IPS DF 6.9 (cell line): Measurements from ENCODE around the gene SH2D2A.
A peak's percentile ranks its signal among the peaks of the same experiment; 100 is the strongest.

ENCODE experiments used
- DNase-seq: peaks from one replicate; pipeline ENCODE4 v3.0.0-alpha.2; 2013; ENCODE audit warnings: low read depth, low spot score
- H3K27ac ChIP-seq: one replicate; pipeline ENCODE4 v1.5.1; 2013; ENCODE audit warnings: low read length, control low read depth
- H3K27me3 ChIP-seq: 2 replicates; pipeline ENCODE4 v1.6.1; 2013; ENCODE audit warnings: mild to moderate bottlenecking, low read length; ENCODE audit not compliant: control insufficient read depth, insufficient read depth
- H3K36me3 ChIP-seq: 2 replicates; pipeline ENCODE4 v1.6.1; 2013; ENCODE audit warnings: low read length; ENCODE audit not compliant: control insufficient read depth, insufficient read depth
- H3K4me1 ChIP-seq: 2 replicates; pipeline ENCODE4 v1.6.1; 2013; ENCODE audit warnings: low read length; ENCODE audit not compliant: control insufficient read depth, insufficient read depth
- H3K4me3 ChIP-seq: 2 replicates; pipeline ENCODE4 v1.5.1; 2013; ENCODE audit warnings: mild to moderate bottlenecking, low read length
- H3K9me3 ChIP-seq: 2 replicates; pipeline ENCODE4 v1.6.1; 2013; ENCODE audit warnings: low read length, inconsistent platforms; ENCODE audit not compliant: control insufficient read depth, insufficient read depth
- WGBS: extraction: QIAGEN DNeasy Blood & Tissue Kit; methylation state at CpG from one replicate; pipeline ENCODE4 v1.1.7; 2013; ENCODE audit warnings: mixed read lengths, missing lambda C conversion rate; ENCODE audit not compliant: insufficient read length, insufficient coverage; 5-methylcytosine and 5-hydroxymethylcytosine counted together

SH2D2A gene

DNA sequence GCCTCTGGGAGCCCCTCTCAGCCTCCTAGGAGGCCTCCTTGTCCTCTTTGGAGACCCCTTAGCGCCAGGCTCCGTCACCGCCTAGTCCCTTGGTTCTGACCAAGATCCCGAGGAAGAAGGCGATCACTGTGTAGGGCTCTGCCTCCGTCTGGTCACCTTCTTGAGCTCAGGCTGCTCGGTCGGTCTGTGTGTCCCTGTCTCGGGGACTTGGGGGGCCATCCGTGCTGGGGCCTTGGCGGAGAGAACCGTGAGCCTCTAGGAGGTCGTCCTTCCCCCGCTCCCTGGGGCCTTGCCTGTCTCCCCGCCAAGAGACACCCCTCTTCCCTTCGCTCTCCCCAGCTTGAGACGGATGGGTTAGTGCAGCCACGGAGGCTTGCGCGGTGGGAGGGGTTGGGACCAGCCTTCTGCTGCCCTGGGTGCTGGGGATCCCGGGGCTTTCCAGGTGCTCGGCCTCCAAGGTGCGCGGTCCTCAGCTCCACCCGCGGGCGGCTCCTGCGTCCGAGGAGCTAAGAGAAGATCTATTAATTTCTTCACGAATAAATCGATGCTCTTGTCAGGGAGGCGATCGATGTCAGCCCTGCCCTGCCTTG is 43.0 kb upstream of the SH2D2A start:
- no peaks in the 10 kb centered on the region for H3K9me3 ChIP-seq
- H3K4me3 ChIP-seq: no peak overlapping the region
- WGBS: no CpG with 5 or more reads among the region's 33 CpGs
- no peaks in the 10 kb centered on the region for H3K36me3 ChIP-seq
- no peak overlapping the region for H3K27ac ChIP-seq
- no peak for DNase-seq
- H3K4me1 ChIP-seq: peaks cover 2% of the 10 kb centered on the region; the same call in 1 of the 2 replicates
- H3K27me3 ChIP-seq: peaks cover 77% of the 10 kb centered on the region

DNA sequence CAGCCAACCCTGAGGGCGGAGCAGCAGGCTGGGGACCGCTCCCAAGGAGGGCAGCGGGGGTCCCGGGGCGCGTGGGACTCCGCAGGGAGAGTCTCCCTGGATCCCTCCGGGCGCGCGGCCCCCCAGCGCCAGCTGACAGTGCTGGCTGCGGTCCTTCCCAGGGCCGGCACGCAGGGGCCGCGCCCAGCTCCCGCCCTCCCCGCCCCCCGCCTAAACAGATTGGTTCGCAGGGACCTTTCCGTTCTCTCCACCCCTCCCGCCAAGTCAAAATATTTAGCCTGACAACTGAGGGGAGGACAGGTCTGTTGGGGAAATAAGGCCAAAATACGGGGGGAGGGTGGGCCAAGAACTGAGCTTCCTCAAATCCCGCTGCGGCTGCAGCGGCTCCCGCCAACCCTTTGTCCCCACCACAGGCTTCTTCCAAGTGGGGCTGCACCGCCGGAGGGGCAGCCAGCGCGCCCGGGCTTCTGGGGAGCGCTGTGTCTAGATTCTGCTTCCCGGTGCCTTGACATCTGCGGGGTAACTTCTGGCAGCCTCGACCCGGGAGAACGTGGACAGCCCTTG is 42.4 kb upstream of the SH2D2A start, which contains the start of gene INSRR:
TSS of gene INSRR (minus strand) at position 159 of the 564 bp plus-strand sequence. CDS start 496 bp downstream, outside the sequence.
- no CpG with 5 or more reads among the region's 39 CpGs for WGBS
- no peaks in the 10 kb centered on the region for H3K9me3 ChIP-seq
- H3K4me3 ChIP-seq: peak within 1 kb of the TSS; percentile 4; the same call in 1 of the 2 replicates
- H3K27ac ChIP-seq: no peak within 1 kb of the TSS
- no peak for DNase-seq
- H3K36me3 ChIP-seq: no peaks in the 10 kb centered on the region
- H3K27me3 ChIP-seq: peaks cover 76% of the 10 kb centered on the region
- peaks cover 2% of the 10 kb centered on the region; the same call in 1 of the 2 replicates for H3K4me1 ChIP-seq

DNA sequence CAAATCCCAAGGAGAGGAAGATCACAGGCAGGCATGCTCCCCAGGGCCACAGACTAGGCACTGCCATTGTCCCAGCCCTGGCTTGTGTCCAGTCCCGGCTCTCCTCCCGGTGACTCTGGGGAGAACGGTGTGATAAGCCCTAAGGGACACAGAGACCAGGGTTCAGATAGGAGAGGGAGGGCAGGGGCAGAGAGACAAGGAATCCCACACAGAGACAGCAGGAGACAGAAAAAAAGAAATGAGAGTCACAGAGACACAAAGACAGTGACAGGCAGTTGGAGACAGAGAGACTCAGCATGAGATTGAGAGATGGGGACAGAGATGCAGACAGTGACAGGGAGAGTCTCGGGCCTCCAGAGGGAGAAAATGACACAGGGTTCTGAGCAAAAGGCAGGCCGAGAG is 41.9 kb upstream of the SH2D2A start:
- Histone ChIP-seq H3K4me3 (no peak overlapping the region; the same call in 1 of the 2 replicates), H3K36me3 (no peaks in the 10 kb centered on the region), H3K27ac (no peak overlapping the region), H3K9me3 (no peaks in the 10 kb centered on the region), H3K4me1 (peaks cover 2% of the 10 kb centered on the region; the same call in 1 of the 2 replicates), H3K27me3 (peaks cover 71% of the 10 kb centered on the region)
- no peak for DNase-seq
- WGBS: no CpG with 5 or more reads among the region's 5 CpGs

DNA sequence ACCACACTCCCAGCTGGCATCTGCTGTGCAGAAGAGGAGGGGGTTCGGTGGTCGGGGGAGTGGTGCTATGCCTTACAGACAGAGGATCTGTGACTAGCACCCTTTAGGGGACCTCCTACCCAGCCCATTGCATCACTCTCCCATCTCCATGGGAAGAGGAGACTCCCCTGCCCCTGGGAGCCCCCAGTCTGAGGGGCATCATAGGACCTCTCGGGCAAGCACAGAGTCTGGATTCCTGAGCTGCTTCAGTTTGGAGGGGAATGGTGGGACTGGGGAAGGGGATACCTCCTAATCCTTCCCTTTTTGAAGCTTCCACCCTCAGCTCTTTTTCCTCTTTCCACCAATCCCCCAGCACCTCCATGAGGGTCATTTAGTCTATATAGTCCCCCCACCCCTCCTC is 40.9 kb upstream of the SH2D2A start:
- Histone ChIP-seq H3K27me3 (peaks cover 62% of the 10 kb centered on the region), H3K4me3 (no peak overlapping the region), H3K9me3 (no peaks in the 10 kb centered on the region), H3K36me3 (no peaks in the 10 kb centered on the region), H3K27ac (no peak overlapping the region), H3K4me1 (peaks cover 2% of the 10 kb centered on the region; the same call in 1 of the 2 replicates)
- DNase-seq: no peak
- WGBS: no CpG with 5 or more reads among the region's 3 CpGs

DNA sequence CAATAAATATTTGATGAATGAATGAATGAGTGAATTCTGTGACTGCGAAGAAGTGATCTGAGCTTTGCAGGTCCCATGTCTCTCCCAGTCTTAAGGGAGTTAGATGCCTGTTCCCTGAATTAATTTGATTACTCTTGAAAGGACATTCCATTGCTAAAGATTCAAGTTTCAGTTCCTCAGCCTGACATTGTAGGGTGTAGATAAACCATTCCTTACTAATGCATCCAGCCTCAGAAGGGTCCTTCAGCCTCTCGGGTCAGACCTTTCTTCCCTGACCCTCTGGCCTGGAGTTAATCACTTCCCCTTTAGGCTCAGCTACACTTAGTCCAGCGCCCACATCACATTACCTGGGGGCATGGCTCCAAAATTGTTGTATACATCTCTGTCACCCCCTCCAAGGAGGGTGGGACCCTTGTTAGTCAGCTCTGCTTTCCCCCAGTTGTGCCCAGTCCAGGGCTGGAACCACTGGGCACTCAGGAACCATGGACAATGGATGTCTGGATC is 39.7 kb upstream of the SH2D2A start:
- Histone ChIP-seq H3K27me3 (peaks cover 51% of the 10 kb centered on the region), H3K27ac (no peak overlapping the region), H3K9me3 (no peaks in the 10 kb centered on the region), H3K4me1 (peaks cover 2% of the 10 kb centered on the region; the same call in 1 of the 2 replicates), H3K36me3 (no peaks in the 10 kb centered on the region), H3K4me3 (no peak overlapping the region)
- no CpG with 5 or more reads among the region's 3 CpGs for WGBS
- no peak for DNase-seq

DNA sequence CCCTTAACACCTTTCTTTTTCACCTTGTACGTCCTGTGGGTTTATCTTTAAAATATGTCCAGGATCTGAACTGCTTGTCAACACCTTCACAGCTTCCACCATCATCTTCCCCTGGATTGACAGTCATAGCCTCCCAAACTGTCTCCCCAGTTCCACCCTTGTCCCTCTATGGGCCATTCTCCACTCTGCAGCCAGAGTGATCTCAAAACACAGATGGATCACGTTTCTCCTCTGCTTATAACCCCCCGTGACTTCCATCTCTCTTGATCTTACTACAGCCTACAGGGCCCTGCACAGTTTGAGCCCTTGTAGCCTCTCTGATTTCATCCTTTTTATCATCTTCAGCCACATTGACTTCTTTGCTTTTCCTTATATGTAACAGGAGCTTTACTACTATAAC is 38.0 kb upstream of the SH2D2A start:
- Histone ChIP-seq H3K27ac (no peak overlapping the region), H3K4me3 (no peak overlapping the region), H3K9me3 (no peaks in the 10 kb centered on the region), H3K36me3 (no peaks in the 10 kb centered on the region), H3K4me1 (peaks cover 1% of the 10 kb centered on the region; the same call in 1 of the 2 replicates), H3K27me3 (peaks cover 42% of the 10 kb centered on the region)
- DNase-seq: no peak
- no CpG with 5 or more reads among the region's 3 CpGs for WGBS

DNA sequence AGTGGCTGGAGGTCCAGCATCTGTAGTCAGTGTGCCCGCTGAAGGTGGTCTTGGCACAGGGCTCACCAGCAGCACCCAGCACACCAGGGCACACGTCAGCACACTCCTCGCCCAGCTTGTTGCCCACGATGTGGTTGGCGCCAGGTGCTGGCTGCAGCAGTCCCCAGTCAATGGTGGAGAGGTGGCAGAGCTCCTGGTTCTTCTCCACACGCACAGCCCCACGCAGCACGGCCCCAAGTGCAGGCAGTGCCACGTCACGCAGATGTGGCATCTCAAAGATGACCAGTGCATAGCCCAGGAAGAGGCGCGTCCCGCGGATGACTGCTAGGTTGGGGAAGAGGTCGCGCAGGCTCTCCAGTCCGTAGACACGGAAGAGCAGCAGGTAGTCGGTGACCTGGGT is 37.1 kb upstream of the SH2D2A start:
- WGBS: no CpG with 5 or more reads among the region's 19 CpGs
- Histone ChIP-seq H3K27me3 (peaks cover 42% of the 10 kb centered on the region), H3K9me3 (no peaks in the 10 kb centered on the region)

DNA sequence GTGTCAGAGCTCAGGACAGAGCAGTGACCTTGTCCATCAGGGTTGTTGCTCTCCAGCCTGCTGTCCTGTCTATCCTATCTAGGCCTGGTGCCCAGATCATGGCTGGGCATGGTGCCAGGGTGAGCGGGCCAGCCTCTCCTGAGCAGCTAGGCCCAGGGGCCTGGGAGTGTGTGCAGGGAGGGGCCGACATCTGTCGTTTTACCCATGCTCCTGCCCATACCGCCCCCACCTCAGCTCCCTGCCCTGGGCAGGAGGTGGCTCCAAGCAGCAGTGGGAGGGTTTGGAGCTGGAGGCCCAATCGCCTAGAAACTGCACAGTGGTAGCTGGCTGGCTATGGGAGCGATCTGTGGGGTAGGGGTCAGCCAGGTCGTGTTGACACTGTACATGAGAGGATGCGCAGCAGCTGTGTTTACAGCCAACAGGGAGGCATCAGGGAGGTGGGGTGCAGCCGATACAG is 35.8 kb upstream of the SH2D2A start:
- Histone ChIP-seq H3K27ac (no peak overlapping the region), H3K4me1 (peaks cover 1% of the 10 kb centered on the region), H3K9me3 (no peaks in the 10 kb centered on the region), H3K4me3 (no peak overlapping the region), H3K36me3 (no peaks in the 10 kb centered on the region), H3K27me3 (peaks cover 41% of the 10 kb centered on the region)
- WGBS: no CpG with 5 or more reads among the region's 9 CpGs
- no peak for DNase-seq

More for the DNA sequence above, 37.1 kb upstream of the SH2D2A start:
- H3K4me3 ChIP-seq: no peak overlapping the region
- no peak overlapping the region for H3K27ac ChIP-seq
- peaks cover 1% of the 10 kb centered on the region for H3K4me1 ChIP-seq
- H3K36me3 ChIP-seq: no peaks in the 10 kb centered on the region
- no peak for DNase-seq

DNA sequence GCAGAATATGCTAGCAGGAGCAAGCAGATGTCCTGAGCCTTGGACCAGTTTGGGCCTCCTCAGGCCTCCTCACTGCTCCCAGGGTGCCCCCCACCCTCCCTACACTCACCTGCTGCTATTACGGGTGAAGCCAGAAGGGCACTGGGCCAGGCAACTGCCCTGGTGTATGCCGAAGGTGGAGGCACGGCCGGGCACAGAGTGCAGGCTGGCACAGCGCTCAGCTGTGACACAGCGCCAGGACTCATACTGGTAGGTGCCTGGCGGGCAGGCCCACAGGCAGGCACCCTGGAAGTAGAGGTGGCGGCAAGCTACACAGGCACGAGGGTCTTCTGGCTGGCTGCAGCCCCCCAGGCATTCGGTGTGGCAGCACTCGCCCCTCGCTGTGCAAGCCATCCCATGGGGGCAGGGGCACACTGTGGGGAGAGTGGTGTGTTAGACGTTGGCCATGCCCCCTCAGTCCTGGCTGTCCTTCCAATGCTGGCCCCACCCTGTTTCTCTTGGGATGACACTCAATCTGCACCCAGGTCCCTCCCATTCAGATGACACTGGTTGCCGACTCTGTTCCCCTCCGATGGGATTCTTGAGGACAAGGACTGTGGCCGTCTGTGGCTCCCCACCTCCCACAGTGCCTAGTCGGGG is 35.2 kb upstream of the SH2D2A start:
- no peak for DNase-seq
- peaks cover 41% of the 10 kb centered on the region for H3K27me3 ChIP-seq
- H3K27ac ChIP-seq: no peak overlapping the region
- no peaks in the 10 kb centered on the region for H3K36me3 ChIP-seq
- H3K4me3 ChIP-seq: no peak overlapping the region
- H3K9me3 ChIP-seq: no peaks in the 10 kb centered on the region
- no CpG with 5 or more reads among the region's 17 CpGs for WGBS
- H3K4me1 ChIP-seq: peaks cover 1% of the 10 kb centered on the region

DNA sequence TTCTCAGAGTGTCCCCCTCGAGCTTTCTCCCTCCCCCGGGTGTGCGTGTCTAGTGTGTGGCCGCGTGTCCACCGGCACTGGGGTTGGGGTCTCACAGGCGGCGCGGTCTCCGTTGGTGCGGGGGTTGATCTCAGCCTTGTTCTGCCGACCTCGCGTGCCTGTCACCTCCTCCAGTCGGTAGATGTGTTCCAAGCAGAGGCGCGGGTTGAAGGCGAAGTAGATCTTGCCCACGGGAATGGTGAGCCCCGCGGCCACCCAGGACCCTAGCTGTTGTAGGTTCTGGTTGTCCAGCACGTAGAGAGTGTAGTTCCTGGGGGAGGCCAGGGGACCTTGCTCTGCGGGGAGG is 32.5 kb upstream of the SH2D2A start:
- no peak for DNase-seq
- Histone ChIP-seq H3K4me1 (peaks cover 4% of the 10 kb centered on the region), H3K4me3 (peak overlapping the region; percentile 20; the same call in 1 of the 2 replicates), H3K36me3 (no peaks in the 10 kb centered on the region), H3K9me3 (no peaks in the 10 kb centered on the region), H3K27me3 (peaks cover 58% of the 10 kb centered on the region), H3K27ac (no peak overlapping the region)
- no CpG with 5 or more reads among the region's 23 CpGs for WGBS
